Activated T-cell treated with anti-CD3 and anti-CD28 coated beads, Interleukin-2, amount 50 U/mL, for 48 hours (primary cell): Measurements from ENCODE around the gene IL18BP.

Experiments
- DNase-seq, 2 experiments: peaks; one replicate each; pipeline ENCODE4 v3.0.0-alpha.2; 2020

The IL18BP gene

DNA sequence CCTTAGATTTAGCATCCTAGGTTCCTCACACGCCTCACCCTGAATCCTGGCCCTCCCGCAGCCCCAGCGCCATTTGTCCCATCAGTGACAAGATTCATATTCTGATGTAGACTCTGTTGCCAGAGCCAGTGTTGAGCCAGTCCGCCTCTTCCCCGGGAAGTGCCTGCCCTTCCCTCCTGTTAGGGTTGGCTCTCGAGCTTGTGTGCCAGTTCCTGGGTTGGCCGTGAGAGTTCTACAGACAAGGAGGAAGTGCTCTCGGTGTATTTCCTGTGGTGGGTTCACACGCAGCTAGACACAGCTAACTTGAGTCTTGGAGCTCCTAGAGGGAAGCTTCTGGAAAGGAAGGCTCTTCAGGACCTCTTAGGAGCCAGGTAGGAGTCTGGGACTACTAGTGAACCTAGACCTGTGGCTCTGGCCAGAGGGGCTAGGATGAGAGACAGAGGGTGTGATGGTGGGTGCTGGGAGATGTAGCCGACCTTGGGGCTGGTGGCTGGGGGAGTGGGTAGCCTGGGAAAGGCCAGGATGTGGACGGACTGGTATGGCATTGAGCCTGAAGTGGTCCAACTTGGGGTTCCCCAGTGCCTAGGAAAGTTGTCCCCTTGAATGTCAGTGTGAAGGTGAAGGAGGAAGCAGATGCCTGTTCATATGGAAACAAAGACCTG is at the start of gene IL18BP:
IL18BP (plus strand) TSS at position 261 of the 662 bp plus-strand sequence. CDS start 1,076 bp downstream, outside the sequence.
- peak in 1 of 2 experiments; percentile 29 for DNase-seq

GRCh38 chr11:71949034-71949433 is 49.7 kb upstream of the IL18BP start:
- no peak for DNase-seq

DNA sequence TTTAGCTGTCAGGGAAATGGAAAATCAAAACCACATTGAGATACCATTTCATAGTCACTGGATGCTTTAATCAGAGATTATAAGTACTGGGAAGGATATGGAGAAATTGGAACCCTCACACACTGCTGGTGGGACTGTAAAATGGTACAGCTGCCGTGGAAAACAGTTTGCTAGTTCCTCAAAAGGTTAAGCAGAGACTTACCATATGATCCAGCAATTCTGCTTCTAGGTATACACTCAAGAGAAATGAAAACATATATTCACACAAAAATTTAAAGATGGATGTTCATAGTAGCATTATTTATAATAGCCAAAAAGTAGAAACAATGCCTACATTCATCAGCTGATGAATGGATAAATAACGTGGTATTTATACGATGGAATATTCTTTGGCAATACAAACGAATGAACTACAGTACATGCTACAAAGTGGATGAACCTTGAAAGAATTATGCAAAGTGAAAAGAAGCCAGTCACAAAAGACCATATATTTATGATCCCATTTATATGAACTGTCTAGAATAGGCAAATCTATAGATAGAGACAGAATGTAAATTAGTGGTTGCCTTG is 46.9 kb upstream of the IL18BP start:
- DNase-seq: no peak

- DNase-seq: no peak
These were observed 42.7 kb upstream of the IL18BP start for GRCh38 chr11:71955898-71956456.

DNA sequence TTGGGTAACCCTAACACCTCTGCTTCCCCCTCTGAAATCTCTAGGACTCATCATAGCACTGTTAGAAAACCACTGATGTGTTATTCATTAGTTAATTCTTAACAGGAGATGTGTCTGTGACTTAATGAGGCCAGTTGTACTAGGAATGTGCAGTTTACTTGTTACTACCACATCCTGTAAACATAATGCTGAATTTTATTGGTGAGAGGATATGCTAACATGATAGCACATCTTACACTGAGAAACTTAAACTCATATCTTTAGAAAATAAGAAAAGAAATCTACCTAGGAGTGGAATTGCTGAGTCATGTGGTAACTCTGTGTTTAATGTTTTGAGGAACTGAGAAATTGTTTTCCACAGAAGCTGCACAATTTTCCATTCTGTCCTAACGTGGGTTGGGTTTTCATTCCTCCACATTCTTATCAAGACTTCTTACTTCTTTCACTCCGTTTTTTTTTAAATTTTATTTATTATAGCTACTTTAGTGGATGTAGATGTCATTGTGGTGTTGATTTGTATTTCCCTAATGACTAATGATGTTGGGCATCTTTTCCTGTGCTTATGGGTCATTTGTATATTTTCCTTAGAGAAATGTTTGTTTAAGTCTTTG is 36.2 kb upstream of the IL18BP start:
- DNase-seq: no peak

GRCh38 chr11:71963468-71963867 is 35.2 kb upstream of the IL18BP start:
- DNase-seq: no peak

GRCh38 chr11:71964641-71965040 is 34.1 kb upstream of the IL18BP start:
- no peak for DNase-seq

DNA sequence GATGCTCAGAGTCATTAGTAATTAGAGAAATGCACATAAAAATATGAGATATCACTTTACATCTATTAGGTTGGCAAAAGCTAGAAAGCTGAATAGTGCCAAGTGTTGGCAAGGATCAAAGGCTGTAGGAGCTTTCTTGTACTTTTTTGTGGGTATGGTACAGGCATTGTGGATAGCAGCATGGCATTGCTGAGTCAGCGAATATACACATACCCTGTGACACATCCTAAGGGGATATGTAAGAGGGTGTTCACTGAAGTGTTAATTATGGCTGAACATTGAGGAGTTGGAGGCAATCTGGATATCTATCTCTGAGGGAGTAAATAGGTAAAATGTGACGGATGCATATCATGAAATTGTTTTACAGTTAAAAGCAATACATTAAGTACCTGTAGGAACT is 27.0 kb upstream of the IL18BP start:
- no peak for DNase-seq

- DNase-seq: no peak
These were observed 22.2 kb upstream of the IL18BP start for GRCh38 chr11:71976551-71976950.

DNA sequence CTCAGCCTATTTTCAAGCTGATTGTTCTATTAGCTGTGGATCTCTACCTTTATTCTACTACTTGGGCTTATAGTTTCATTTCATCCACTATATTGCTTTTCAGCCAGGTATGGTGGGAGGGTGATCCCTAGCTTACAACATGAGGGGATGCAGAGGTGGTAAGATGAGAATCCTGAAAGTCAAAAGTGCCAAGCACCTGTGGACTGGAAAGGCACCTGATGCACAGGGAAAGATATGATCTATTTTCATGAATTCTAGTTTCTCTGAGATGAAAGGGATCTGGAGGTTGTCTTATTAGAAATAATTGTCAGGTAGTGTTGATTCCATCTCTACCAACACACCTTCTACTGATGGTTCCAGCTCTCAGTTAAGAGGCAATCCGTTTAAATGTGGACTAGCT is 21.6 kb upstream of the IL18BP start:
- no peak for DNase-seq

GRCh38 chr11:71977743-71978418 is 20.8 kb upstream of the IL18BP start:
- DNase-seq: peak; percentile 47 to 55

DNA sequence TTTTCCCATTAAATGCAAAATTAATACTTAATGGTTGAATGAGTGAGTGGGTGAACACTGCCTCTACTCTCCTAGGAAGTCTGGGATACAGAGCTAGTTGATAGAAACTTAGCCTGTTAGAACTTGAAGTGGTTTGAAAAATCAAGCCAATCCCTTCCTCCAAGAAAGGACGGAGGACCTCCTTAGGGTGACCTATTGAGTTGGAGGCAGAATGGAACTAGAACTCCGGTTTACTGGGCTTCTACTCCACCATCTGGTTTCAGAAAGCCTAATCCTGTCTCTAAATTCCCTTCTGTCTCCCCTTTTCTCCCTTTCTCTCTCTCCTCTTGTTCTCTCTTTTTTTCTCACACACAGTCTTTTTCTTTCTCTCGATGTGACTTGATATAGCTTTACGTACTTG is 19.6 kb upstream of the IL18BP start:
- no peak for DNase-seq

DNA sequence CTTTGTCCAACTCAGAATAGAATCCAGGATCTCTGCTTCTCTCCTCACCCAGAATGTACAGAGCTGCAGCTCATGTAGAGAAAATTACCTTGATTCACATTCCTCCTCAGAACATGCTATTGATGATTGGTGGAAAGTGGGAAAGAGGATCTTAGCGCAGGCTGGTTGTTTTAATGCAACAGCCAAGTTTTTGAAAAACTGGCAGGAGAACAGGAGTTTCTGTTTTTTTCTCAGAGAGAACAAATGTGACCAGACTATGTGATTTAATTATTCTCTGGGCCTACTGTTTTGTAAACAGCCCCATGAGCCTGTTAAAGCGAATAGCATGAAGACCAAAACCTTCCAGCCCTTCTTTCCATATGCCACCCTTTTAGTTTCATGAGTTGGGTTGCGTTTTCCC is 19.1 kb upstream of the IL18BP start:
- DNase-seq: no peak

DNA sequence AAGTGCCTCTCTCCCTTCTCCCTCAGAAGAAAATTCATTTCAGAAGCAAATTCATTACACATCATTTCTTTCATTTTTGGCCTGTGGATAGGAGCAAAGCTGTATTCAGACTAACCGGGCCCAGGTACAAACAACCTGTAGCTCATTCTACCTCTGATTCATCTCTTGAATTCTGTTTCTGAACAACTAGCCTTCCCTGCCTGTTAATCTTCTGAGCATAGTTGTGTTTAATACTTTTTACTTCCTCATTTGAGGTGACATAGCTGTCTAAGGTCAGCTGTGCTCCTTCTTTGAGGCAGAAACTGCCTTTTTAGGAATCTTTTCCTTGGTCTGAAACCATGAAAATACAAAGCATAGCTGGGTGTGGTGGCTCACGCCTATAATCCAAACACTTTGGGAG is 12.6 kb upstream of the IL18BP start:
- DNase-seq: no peak

DNA sequence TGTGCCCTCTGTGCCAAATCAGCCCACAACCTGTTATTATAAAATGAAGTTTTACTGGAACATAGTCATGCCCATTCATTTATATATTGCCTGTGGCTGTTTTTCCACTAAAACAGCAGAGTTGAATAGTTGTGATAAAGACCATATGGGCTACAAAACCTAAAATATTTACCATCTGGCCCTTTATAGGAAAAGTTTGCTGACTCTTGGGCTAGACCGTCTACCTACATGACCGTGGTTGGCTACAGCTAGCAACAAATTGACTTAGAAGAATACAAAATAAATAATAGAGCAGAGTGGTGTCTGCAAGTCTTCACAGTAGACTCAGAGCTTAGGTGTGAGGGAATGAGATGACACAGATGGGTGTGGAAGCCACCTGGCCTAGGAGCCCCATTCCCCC is 11.2 kb upstream of the IL18BP start:
- no peak for DNase-seq

- no peak for DNase-seq
These were observed 10.7 kb upstream of the IL18BP start for GRCh38 chr11:71988050-71988449.

DNA sequence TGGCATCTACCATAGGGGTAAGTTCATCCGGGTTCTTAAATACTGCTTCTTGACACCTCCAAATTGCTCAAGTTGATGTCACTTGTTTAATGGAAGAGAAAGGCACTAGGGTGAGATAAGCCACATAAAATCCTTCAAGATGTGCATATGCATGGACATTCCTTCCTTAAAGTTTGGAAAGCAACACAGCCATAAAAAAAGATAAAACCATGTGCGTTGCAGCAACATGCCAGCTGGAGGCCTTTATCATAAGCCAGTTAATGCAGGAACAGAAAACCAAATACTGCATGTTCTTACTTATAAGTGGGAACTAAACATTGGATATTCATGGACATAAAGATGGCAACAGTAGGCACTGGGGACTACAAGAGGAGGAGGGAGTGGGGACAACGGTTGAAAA is 8.0 kb upstream of the IL18BP start:
- DNase-seq: no peak

- no peak for DNase-seq
These were observed 7.2 kb upstream of the IL18BP start for GRCh38 chr11:71991494-71991893.

GRCh38 chr11:71992136-71992730 is 6.5 kb upstream of the IL18BP start:
- DNase-seq: no peak

- no peak for DNase-seq
These were observed 3.9 kb upstream of the IL18BP start for GRCh38 chr11:71994786-71995185.

- DNase-seq: no peak
These were observed 2.9 kb upstream of the IL18BP start for GRCh38 chr11:71995726-71996291.

GRCh38 chr11:71996517-71996916 is 2.2 kb upstream of the IL18BP start:
- DNase-seq: no peak

DNA sequence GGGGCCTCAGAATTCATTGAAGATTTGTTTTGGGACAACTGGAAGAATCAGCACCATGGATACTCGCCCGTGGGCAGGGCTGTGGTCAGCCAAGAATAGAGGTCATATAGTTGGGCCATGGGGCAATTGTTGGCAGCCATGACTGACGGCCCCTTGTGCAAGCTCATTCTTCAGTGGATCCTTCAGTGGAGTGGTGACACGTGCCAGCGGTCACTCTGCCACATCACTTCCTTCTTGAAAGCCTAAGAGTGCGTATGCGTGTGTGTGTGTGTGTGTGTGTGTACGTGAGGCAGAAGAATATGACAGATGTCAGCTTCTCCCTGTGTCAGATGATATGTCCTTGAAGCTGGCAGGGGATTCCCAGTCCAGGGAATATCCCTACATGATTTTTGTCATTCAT is 1.8 kb upstream of the IL18BP start:
- DNase-seq: no peak
